Testis (tissue), 2 donors: ENCODE measurements around the gene MAP3K20.

Experiments used
- POLR2A ChIP-seq: fragments of 450-650 bp; IDR thresholded peaks from one replicate; pipeline ENCODE4 v1.6.1; 2017; ENCODE audit warnings: antibody characterized with exemption, mild to moderate bottlenecking, moderate library complexity
- TF ChIP-seq, protein P1 (sequence below), 3 experiments: fragments of 450-650 bp in 2 of 3; fragments of 200-600 bp in 1 of 3; sonication (generic) in 1 of 3; IDR thresholded peaks; one replicate each; pipeline ENCODE4 v1.5.1; 2016 to 2019; ENCODE audit warnings: antibody characterized with exemption in 3 of 3, mild to moderate bottlenecking in 2 of 3, moderate library complexity in 1 of 3

DNA sequence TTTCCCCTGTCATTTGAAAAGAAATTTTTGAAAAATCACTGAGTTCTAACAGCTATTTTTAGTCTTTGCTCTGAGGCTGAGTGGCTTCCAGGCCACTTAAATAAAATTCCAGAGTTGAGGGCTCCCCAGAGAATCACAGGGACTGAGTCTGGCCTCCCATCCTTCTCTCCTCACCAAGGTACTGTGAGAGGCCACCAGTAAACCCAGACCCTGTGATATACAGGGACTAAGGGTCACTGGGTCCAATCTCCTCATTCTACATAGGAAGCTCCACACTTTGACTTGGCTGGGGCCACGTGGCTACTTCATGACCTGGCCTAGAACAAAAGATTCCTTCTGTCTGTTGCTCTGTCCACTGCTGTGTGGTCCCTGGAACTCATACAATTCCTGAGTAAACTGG, 155.8 kb downstream of the MAP3K20 start:
- TF ChIP-seq, protein P1, sequence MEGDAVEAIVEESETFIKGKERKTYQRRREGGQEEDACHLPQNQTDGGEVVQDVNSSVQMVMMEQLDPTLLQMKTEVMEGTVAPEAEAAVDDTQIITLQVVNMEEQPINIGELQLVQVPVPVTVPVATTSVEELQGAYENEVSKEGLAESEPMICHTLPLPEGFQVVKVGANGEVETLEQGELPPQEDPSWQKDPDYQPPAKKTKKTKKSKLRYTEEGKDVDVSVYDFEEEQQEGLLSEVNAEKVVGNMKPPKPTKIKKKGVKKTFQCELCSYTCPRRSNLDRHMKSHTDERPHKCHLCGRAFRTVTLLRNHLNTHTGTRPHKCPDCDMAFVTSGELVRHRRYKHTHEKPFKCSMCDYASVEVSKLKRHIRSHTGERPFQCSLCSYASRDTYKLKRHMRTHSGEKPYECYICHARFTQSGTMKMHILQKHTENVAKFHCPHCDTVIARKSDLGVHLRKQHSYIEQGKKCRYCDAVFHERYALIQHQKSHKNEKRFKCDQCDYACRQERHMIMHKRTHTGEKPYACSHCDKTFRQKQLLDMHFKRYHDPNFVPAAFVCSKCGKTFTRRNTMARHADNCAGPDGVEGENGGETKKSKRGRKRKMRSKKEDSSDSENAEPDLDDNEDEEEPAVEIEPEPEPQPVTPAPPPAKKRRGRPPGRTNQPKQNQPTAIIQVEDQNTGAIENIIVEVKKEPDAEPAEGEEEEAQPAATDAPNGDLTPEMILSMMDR (IDR thresholded peaks at IDR 0.05) = no peak
- TF ChIP-seq POLR2A = no peak
